ENCODE measurements around the gene DOC2B. TPM values are rescaled to one million over a fixed set of nuclear protein-coding genes. Genes with fewer than 3 reads are reported as not detected.
A peak's percentile ranks its signal among the peaks of the same experiment; 100 is the strongest.

Gene DOC2B
- polyA plus RNA-seq, 3 donors: 0.02 to 0.19 TPM; not detected in 1

- DNase-seq: no peak
- WGBS (ENCODE audit: insufficient coverage): no CpG with 5 or more reads among the region's 2 CpGs
- Mint-ChIP-seq H3K36me3 (peaks cover 0 to 2% of the 10 kb centered on the region in 2 donors), H3K27ac (no peak overlapping the region), H3K4me1 (peaks cover 24% of the 10 kb centered on the region), H3K9me3 (peaks cover 0 to 3% (median 1%) of the 10 kb centered on the region in 7 donors), H3K4me3 (no peak overlapping the region), H3K27me3 (ENCODE audit: low read depth in 3 of 3) (peaks cover 20 to 40% (median 37%) of the 10 kb centered on the region in 3 donors)
- Histone ChIP-seq H3K9ac (ENCODE audit: insufficient read depth, low read length, poor library complexity, severe bottlenecking) (no peak overlapping the region), H3K36me3 (replicated peaks in 1 of 2; ENCODE audit: control insufficient read depth in 1 of 2, insufficient read depth in 2 of 2, low read length in 2 of 2) (no peaks in the 10 kb centered on the region), H3K79me2 (ENCODE audit: insufficient read depth, low read length) (no peaks in the 10 kb centered on the region), H3K4me1 (ENCODE audit: control insufficient read depth in 1 of 2, insufficient read depth in 2 of 2, low read length in 2 of 2) (peaks cover 7 to 14% of the 10 kb centered on the region in 2 donors), H3K4me2 (replicated peaks; ENCODE audit: extremely low read depth, low read length, poor library complexity, severe bottlenecking) (no peak overlapping the region), H4K20me1 (ENCODE audit: insufficient read depth, low read length) (no peaks in the 10 kb centered on the region), H2AFZ (ENCODE audit: insufficient read depth, low read depth, low read length, poor library complexity, severe bottlenecking) (no peak overlapping the region), H3K4me3 (replicated peaks in 1 of 3; ENCODE audit: low read depth in 2 of 3, low read length in 3 of 3) (no peak overlapping the region), H3K27me3 (ENCODE audit: control insufficient read depth in 2 of 2, insufficient read depth in 2 of 2, low read length in 2 of 2) (peaks cover 3 to 29% of the 10 kb centered on the region in 2 donors), H3K9me3 (replicated peaks in 1 of 2; ENCODE audit: control insufficient read depth in 1 of 2, insufficient read depth in 1 of 2, low read length in 2 of 2) (no peaks in the 10 kb centered on the region), H3K27ac (ENCODE audit: low read depth in 1 of 2, low read length in 2 of 2) (no peak overlapping the region)
- no peak for TF ChIP-seq CTCF (IDR thresholded peaks at IDR 0.05)
- intact Hi-C loops (cut with micrococcal nuclease): no loop called here
Observed at GRCh38 chr17:187130-187529, 5.7 kb upstream of the DOC2B start.

DNA sequence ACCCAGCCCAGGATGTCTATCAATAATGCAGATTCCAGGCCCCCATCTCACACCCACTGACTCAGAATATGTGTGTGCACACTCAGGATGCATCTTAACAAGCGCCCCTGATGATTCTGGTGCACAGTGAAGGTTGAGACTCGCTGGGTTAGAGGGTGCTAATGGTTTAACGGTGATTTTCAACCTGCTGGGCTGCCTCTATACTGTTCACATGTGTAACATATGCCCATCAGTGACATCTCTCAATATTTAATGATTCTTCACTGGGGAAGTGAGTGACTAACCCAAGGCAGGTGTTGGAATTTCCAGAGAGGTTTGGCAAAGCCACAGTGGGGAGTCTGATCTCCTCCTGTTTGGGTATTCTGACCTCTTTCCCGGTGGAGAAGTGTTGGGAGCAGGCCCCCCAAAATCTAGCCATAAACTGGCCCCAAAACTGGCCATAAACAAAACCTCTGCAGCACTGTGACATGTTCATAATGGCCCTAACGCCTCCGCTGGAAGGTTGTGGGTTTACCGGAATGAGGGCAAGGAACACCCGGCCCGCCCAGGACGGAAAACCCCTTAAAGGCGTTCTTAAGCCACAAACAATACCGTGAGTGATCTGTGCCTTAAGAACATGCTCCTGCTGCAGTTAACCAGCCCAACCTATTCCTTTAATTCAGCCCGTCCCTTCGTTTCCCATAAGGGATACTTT, 4.1 kb upstream of the DOC2B start:
- no peak overlapping the region for H3K27ac ChIP-seq (ENCODE audit: low read depth in 1 of 2, low read length in 2 of 2)
- WGBS (ENCODE audit: insufficient coverage): 63% methylated on average over 3 of the region's 14 CpGs

More for the DNA sequence above, 4.1 kb upstream of the DOC2B start:
- H3K27me3 ChIP-seq (ENCODE audit: control insufficient read depth in 2 of 2, insufficient read depth in 2 of 2, low read length in 2 of 2): peaks cover 7 to 34% of the 10 kb centered on the region in 2 donors
- no peaks in the 10 kb centered on the region for H3K36me3 ChIP-seq (replicated peaks in 1 of 2; ENCODE audit: control insufficient read depth in 1 of 2, insufficient read depth in 2 of 2, low read length in 2 of 2)
- H4K20me1 ChIP-seq (ENCODE audit: insufficient read depth, low read length): no peaks in the 10 kb centered on the region
- no peak overlapping the region for H3K4me2 ChIP-seq (replicated peaks; ENCODE audit: extremely low read depth, low read length, poor library complexity, severe bottlenecking)
- H3K4me3 ChIP-seq (replicated peaks in 1 of 3; ENCODE audit: low read depth in 2 of 3, low read length in 3 of 3): no peak overlapping the region
- Mint-ChIP-seq H3K27ac (no peak overlapping the region), H3K36me3 (peaks cover 0 to 5% of the 10 kb centered on the region in 2 donors), H3K27me3 (ENCODE audit: low read depth in 3 of 3) (peaks cover 26 to 50% (median 44%) of the 10 kb centered on the region in 3 donors), H3K4me3 (peak overlapping the region in 1 of 2 donors; percentile 60), H3K4me1 (peaks cover 28% of the 10 kb centered on the region), H3K9me3 (peaks cover 0 to 6% (median 2%) of the 10 kb centered on the region in 7 donors)
- H3K4me1 ChIP-seq (ENCODE audit: control insufficient read depth in 1 of 2, insufficient read depth in 2 of 2, low read length in 2 of 2): peaks cover 11 to 20% of the 10 kb centered on the region in 2 donors
- no peak overlapping the region for H3K9ac ChIP-seq (ENCODE audit: insufficient read depth, low read length, poor library complexity, severe bottlenecking)
- intact Hi-C loops (cut with micrococcal nuclease): no loop called here
- no peaks in the 10 kb centered on the region for H3K79me2 ChIP-seq (ENCODE audit: insufficient read depth, low read length)
- H2AFZ ChIP-seq (ENCODE audit: insufficient read depth, low read depth, low read length, poor library complexity, severe bottlenecking): no peak overlapping the region
- no peaks in the 10 kb centered on the region for H3K9me3 ChIP-seq (replicated peaks in 1 of 2; ENCODE audit: control insufficient read depth in 1 of 2, insufficient read depth in 1 of 2, low read length in 2 of 2)
- DNase-seq: no peak
- no peak for TF ChIP-seq CTCF (IDR thresholded peaks at IDR 0.05)
